ENCODE data around the gene POLR2H. TPM values are rescaled to one million over a fixed set of nuclear protein-coding genes. Genes with fewer than 3 reads are reported as not detected.

The POLR2H gene
- total and polyA plus RNA-seq, 2 donors (not counting 1 experiment from before 2014, with no cell fraction given), result 60.4 to 106 TPM

DNA sequence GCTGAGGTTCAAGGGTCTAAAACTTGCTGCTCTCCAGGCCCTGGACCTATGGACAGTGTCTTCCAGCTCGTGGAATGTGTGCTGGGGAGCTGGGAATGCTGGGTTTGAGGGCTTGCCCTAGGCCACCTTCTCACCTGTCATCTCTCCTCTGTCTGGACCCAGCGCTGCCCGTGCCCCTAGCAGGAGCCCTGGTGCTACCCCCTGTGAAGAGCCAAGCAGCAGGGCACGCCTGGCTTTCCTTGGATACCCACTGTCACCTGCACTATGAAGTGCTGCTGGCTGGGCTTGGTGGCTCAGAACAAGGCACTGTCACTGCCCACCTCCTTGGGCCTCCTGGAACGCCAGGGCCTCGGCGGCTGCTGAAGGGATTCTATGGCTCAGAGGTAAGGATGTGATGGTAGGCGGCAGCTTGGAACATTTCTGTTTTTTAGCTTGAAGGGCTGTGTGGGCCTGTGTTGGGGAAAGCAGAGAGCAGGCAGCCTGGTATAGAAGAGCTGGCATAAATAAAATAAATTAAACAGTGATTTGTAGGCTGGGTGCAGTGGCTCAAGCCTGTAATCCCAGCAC lies 23.4 kb downstream of the POLR2H start:
- 88% methylated on average over 8 of the region's 8 CpGs for WGBS (ENCODE audit: insufficient coverage)

More for the DNA sequence above, 23.4 kb downstream of the POLR2H start:
- ChIA-PET CTCF (interaction anchor here (0.6 to 1.3 kb wide), 3 partner anchors 14 to 129 kb away, joined by 4 to 6 read pairs (median 5); no protein-coding TSS in a partner anchor), POLR2A (no interaction called here)
- Histone ChIP-seq H4K20me1 (ENCODE audit: control insufficient read depth, insufficient read depth, low read length, poor library complexity, severe bottlenecking) (no peaks in the 10 kb centered on the region), H3K36me3 (replicated peaks in 1 of 2; ENCODE audit: control extremely low read depth in 1 of 2, control insufficient read depth in 1 of 2, extremely low read depth in 1 of 2, insufficient read depth in 2 of 2, low read length in 1 of 2) (no peaks in the 10 kb centered on the region), H2AFZ (ENCODE audit: insufficient read depth, low read depth, low read length, poor library complexity, severe bottlenecking) (no peak overlapping the region), H3K4me1 (ENCODE audit: control insufficient read depth in 2 of 2, insufficient read depth in 2 of 2, low read length in 2 of 2) (peaks cover 13 to 15% of the 10 kb centered on the region in 2 donors), H3K9me3 (ENCODE audit: control extremely low read depth in 1 of 3, control insufficient read depth in 2 of 3, insufficient read depth in 1 of 3, low read length in 2 of 3) (peaks cover 0 to 5% (median 0%) of the 10 kb centered on the region in 3 donors), H3K27me3 (replicated peaks in 1 of 4; ENCODE audit: control extremely low read depth in 1 of 4, control insufficient read depth in 3 of 4, insufficient read depth in 4 of 4, low read length in 3 of 4) (peaks cover 0 to 43% (median 11%) of the 10 kb centered on the region in 4 experiments), H3K9ac (ENCODE audit: low read length) (no peak overlapping the region), H3K4me2 (replicated peaks; ENCODE audit: low read depth, low read length, poor library complexity, severe bottlenecking) (no peak overlapping the region), H3K79me2 (ENCODE audit: control insufficient read depth, insufficient read depth, low read length) (no peaks in the 10 kb centered on the region), H3K27ac (ENCODE audit: low read length in 2 of 2) (no peak overlapping the region), H3K4me3 (ENCODE audit: control extremely low read depth in 1 of 5, extremely low read depth in 1 of 5, insufficient read depth in 1 of 5, low read depth in 2 of 5, low read length in 4 of 5) (no peak overlapping the region)
- TF ChIP-seq, protein P1, sequence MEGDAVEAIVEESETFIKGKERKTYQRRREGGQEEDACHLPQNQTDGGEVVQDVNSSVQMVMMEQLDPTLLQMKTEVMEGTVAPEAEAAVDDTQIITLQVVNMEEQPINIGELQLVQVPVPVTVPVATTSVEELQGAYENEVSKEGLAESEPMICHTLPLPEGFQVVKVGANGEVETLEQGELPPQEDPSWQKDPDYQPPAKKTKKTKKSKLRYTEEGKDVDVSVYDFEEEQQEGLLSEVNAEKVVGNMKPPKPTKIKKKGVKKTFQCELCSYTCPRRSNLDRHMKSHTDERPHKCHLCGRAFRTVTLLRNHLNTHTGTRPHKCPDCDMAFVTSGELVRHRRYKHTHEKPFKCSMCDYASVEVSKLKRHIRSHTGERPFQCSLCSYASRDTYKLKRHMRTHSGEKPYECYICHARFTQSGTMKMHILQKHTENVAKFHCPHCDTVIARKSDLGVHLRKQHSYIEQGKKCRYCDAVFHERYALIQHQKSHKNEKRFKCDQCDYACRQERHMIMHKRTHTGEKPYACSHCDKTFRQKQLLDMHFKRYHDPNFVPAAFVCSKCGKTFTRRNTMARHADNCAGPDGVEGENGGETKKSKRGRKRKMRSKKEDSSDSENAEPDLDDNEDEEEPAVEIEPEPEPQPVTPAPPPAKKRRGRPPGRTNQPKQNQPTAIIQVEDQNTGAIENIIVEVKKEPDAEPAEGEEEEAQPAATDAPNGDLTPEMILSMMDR (IDR thresholded peaks at IDR 0.05), result no peak
- no peak for TF ChIP-seq EZH2 (IDR thresholded peaks at IDR 0.05; ENCODE audit: borderline replicate concordance, insufficient read depth, low read depth, low read length, poor library complexity, severe bottlenecking)
- DNase-seq (no peak), ATAC-seq (ENCODE audit: low read depth) (no peak)
- H3K9me3 Mint-ChIP-seq (ENCODE audit: insufficient read depth), result no peaks in the 10 kb centered on the region
- intact Hi-C loops (cut with micrococcal nuclease), result no loop called here
- peaks cover 59% of the 10 kb centered on the region for H3K27me3 Mint-ChIP-seq
- H3K4me3 Mint-ChIP-seq, result no peak overlapping the region
- peaks cover 12% of the 10 kb centered on the region for H3K4me1 Mint-ChIP-seq
- H3K27ac Mint-ChIP-seq, result no peak overlapping the region
